ENCODE data around the gene EDN2.

EDN2 gene

GRCh38 chr1:41466146-41466545 is 18.3 kb downstream of the EDN2 start:
- no peaks in the 10 kb centered on the region for H3K9me3 ChIP-seq (ENCODE audit: insufficient read depth, low read length)
- H3K36me3 ChIP-seq (ENCODE audit: insufficient read depth, insufficient read length, low read length), result no peaks in the 10 kb centered on the region
- no peak for DNase-seq (ENCODE audit: low read depth, low spot score)
- H3K27me3 ChIP-seq (ENCODE audit: insufficient read depth, insufficient read length), result peaks cover 3% of the 10 kb centered on the region
- TF ChIP-seq ZNF274 (IDR thresholded peaks at IDR 0.05; ENCODE audit: low read depth, low read length), result no peak
- no peak for TF ChIP-seq SUZ12 (IDR thresholded peaks at IDR 0.05; ENCODE audit: extremely low read depth, insufficient read depth, insufficient read length)
- no peak for TF ChIP-seq YY1 (IDR thresholded peaks at IDR 0.05; ENCODE audit: insufficient read depth, insufficient read length)
- no peak overlapping the region for H3K4me3 ChIP-seq (ENCODE audit: insufficient read length, low read depth)
- H3K9ac ChIP-seq (ENCODE audit: insufficient read length, low read depth), result no peak overlapping the region
- no peaks in the 10 kb centered on the region for H3K4me1 ChIP-seq (ENCODE audit: insufficient read depth, insufficient read length)

DNA sequence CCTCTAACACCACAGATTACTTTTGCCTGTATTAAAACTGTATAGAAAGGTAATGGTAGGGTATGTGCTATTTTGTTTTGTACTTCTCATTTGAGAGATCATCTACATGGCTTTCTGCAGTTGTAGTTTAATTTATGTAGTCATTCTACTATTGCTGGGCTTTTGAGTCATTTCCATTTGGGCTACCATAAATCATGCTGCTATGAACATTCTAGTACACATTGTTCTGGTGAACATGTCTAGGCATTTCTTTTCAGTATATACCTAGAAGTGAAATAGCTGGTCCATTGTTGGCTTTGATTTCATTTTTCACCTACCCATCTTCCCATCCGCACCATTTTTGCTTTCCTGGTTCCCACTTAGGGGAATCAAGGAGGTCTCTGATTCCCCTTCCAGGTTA is 18.7 kb downstream of the EDN2 start:
- Histone ChIP-seq H3K9ac (ENCODE audit: insufficient read length, low read depth) (no peak overlapping the region), H3K27me3 (ENCODE audit: insufficient read depth, insufficient read length) (peaks cover 3% of the 10 kb centered on the region), H3K4me1 (ENCODE audit: insufficient read depth, insufficient read length) (no peaks in the 10 kb centered on the region), H3K4me3 (ENCODE audit: insufficient read length, low read depth) (no peak overlapping the region), H3K36me3 (ENCODE audit: insufficient read depth, insufficient read length, low read length) (no peaks in the 10 kb centered on the region), H3K9me3 (ENCODE audit: insufficient read depth, low read length) (no peaks in the 10 kb centered on the region)
- no peak for DNase-seq (ENCODE audit: low read depth, low spot score)
- TF ChIP-seq ZNF274 (IDR thresholded peaks at IDR 0.05; ENCODE audit: low read depth, low read length) (no peak), YY1 (IDR thresholded peaks at IDR 0.05; ENCODE audit: insufficient read depth, insufficient read length) (no peak), SUZ12 (IDR thresholded peaks at IDR 0.05; ENCODE audit: extremely low read depth, insufficient read depth, insufficient read length) (no peak)

DNA sequence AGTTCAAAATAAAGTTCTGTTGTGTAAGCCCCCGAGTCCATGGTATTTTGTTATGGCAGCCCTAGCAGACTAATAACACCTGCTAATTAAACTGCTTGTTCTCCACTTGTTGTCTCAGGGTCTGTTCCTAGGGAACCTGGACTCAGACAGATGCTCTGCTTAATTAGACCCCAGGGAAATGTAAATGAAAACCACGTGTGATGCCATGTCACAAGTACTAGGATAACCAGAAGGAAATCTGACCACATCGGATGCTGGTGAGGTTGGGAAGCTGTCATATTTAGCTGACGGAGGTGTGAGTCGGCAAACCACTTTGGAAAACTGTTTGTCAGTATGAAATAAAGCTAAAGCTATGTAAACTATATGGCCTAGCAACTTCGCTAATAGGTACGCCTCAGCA is 19.6 kb downstream of the EDN2 start:
- Histone ChIP-seq H3K36me3 (ENCODE audit: insufficient read depth, insufficient read length, low read length) (no peaks in the 10 kb centered on the region), H3K4me3 (ENCODE audit: insufficient read length, low read depth) (no peak overlapping the region), H3K9me3 (ENCODE audit: insufficient read depth, low read length) (no peaks in the 10 kb centered on the region), H3K4me1 (ENCODE audit: insufficient read depth, insufficient read length) (no peaks in the 10 kb centered on the region), H3K27me3 (ENCODE audit: insufficient read depth, insufficient read length) (peaks cover 3% of the 10 kb centered on the region), H3K9ac (ENCODE audit: insufficient read length, low read depth) (no peak overlapping the region)
- TF ChIP-seq YY1 (IDR thresholded peaks at IDR 0.05; ENCODE audit: insufficient read depth, insufficient read length) (no peak), ZNF274 (IDR thresholded peaks at IDR 0.05; ENCODE audit: low read depth, low read length) (no peak), SUZ12 (IDR thresholded peaks at IDR 0.05; ENCODE audit: extremely low read depth, insufficient read depth, insufficient read length) (no peak)
- no peak for DNase-seq (ENCODE audit: low read depth, low spot score)

DNA sequence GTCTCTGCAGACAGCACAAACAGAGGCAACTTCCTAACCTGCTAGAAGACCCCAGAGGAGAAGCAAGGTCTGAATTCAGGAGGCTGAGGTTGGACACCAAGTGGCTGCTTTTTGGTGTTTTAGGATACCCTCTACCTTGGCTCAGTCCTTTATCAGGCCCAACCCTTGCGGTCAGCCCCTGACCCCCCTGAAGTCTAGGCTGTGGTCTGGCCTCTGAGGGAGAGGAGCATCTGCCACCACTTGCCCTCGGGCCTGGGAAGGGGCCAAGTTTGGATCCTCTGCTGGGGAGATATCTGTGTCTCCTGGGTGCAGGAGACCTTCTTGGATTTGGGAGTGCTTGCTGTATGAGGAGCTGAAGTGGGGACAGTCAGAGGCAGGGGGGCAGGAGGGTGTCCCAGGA is 21.0 kb downstream of the EDN2 start:
- TF ChIP-seq SUZ12 (IDR thresholded peaks at IDR 0.05; ENCODE audit: extremely low read depth, insufficient read depth, insufficient read length), result no peak
- no peak for TF ChIP-seq ZNF274 (IDR thresholded peaks at IDR 0.05; ENCODE audit: low read depth, low read length)
- no peak for TF ChIP-seq YY1 (IDR thresholded peaks at IDR 0.05; ENCODE audit: insufficient read depth, insufficient read length)
- no peak overlapping the region for H3K4me3 ChIP-seq (ENCODE audit: insufficient read length, low read depth)
- H3K27me3 ChIP-seq (ENCODE audit: insufficient read depth, insufficient read length), result peaks cover 3% of the 10 kb centered on the region
- no peaks in the 10 kb centered on the region for H3K4me1 ChIP-seq (ENCODE audit: insufficient read depth, insufficient read length)
- H3K9ac ChIP-seq (ENCODE audit: insufficient read length, low read depth), result no peak overlapping the region
- no peaks in the 10 kb centered on the region for H3K9me3 ChIP-seq (ENCODE audit: insufficient read depth, low read length)
- no peaks in the 10 kb centered on the region for H3K36me3 ChIP-seq (ENCODE audit: insufficient read depth, insufficient read length, low read length)
- no peak for DNase-seq (ENCODE audit: low read depth, low spot score)

- H3K9me3 ChIP-seq (ENCODE audit: insufficient read depth, low read length), result no peaks in the 10 kb centered on the region
- no peaks in the 10 kb centered on the region for H3K4me1 ChIP-seq (ENCODE audit: insufficient read depth, insufficient read length)
- peaks cover 3% of the 10 kb centered on the region for H3K27me3 ChIP-seq (ENCODE audit: insufficient read depth, insufficient read length)
- no peak overlapping the region for H3K4me3 ChIP-seq (ENCODE audit: insufficient read length, low read depth)
- no peak overlapping the region for H3K9ac ChIP-seq (ENCODE audit: insufficient read length, low read depth)
- TF ChIP-seq YY1 (IDR thresholded peaks at IDR 0.05; ENCODE audit: insufficient read depth, insufficient read length) (no peak), ZNF274 (IDR thresholded peaks at IDR 0.05; ENCODE audit: low read depth, low read length) (no peak), SUZ12 (IDR thresholded peaks at IDR 0.05; ENCODE audit: extremely low read depth, insufficient read depth, insufficient read length) (no peak)
- DNase-seq (ENCODE audit: low read depth, low spot score), result no peak
- no peaks in the 10 kb centered on the region for H3K36me3 ChIP-seq (ENCODE audit: insufficient read depth, insufficient read length, low read length)
These were observed 21.8 kb downstream of the EDN2 start for GRCh38 chr1:41462680-41463004.

- no peak for DNase-seq (ENCODE audit: low read depth, low spot score)
- H3K4me1 ChIP-seq (ENCODE audit: insufficient read depth, insufficient read length), result no peaks in the 10 kb centered on the region
- no peaks in the 10 kb centered on the region for H3K9me3 ChIP-seq (ENCODE audit: insufficient read depth, low read length)
- no peak overlapping the region for H3K4me3 ChIP-seq (ENCODE audit: insufficient read length, low read depth)
- H3K27me3 ChIP-seq (ENCODE audit: insufficient read depth, insufficient read length), result peaks cover 3% of the 10 kb centered on the region
- H3K36me3 ChIP-seq (ENCODE audit: insufficient read depth, insufficient read length, low read length), result no peaks in the 10 kb centered on the region
- TF ChIP-seq SUZ12 (IDR thresholded peaks at IDR 0.05; ENCODE audit: extremely low read depth, insufficient read depth, insufficient read length) (no peak), ZNF274 (IDR thresholded peaks at IDR 0.05; ENCODE audit: low read depth, low read length) (no peak), YY1 (IDR thresholded peaks at IDR 0.05; ENCODE audit: insufficient read depth, insufficient read length) (no peak)
- H3K9ac ChIP-seq (ENCODE audit: insufficient read length, low read depth), result no peak overlapping the region
These were observed 22.4 kb downstream of the EDN2 start for GRCh38 chr1:41461790-41462679.

DNA sequence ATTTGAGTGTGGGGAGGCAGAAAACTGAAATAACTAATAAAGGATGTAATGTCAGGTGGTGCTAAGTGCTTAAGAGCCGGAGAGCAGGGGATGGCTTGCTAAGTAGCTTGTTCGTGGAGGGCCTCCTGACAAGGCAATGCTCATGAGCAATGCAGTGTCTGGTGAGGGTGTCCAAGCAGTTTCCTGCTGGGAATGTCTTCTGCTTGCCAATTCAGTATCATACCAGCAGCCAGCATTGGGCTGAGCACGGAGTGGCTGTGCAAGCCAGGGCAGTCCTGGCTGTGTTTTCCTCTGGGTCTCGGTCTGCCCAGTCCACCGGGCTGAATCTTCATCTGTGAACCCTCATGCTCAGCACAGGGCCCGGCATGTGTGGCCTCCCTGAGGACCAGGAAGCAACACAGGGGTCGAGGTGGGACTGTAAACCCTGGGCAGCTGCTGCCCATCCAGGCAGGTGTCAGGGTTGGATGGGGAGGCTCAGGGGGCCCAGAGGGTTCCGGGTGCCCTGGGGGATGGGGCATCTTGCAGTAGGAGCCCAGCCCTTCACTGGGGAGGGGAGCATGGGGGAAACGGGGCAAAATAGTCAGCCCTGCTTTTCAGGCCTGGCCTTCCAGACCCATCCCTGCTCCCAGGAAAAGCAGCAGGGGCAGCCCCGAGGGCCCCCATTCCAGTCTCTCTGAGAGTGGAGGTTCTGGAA is 27.5 kb downstream of the EDN2 start:
- Histone ChIP-seq H3K36me3 (ENCODE audit: insufficient read depth, insufficient read length, low read length) (no peaks in the 10 kb centered on the region), H3K9ac (ENCODE audit: insufficient read length, low read depth) (no peak overlapping the region), H3K4me1 (ENCODE audit: insufficient read depth, insufficient read length) (peaks cover 3% of the 10 kb centered on the region), H3K9me3 (ENCODE audit: insufficient read depth, low read length) (no peaks in the 10 kb centered on the region), H3K27me3 (ENCODE audit: insufficient read depth, insufficient read length) (no peaks in the 10 kb centered on the region), H3K4me3 (ENCODE audit: insufficient read length, low read depth) (no peak overlapping the region)
- no peak for DNase-seq (ENCODE audit: low read depth, low spot score)
- no peak for TF ChIP-seq ZNF274 (IDR thresholded peaks at IDR 0.05; ENCODE audit: low read depth, low read length)
- no peak for TF ChIP-seq SUZ12 (IDR thresholded peaks at IDR 0.05; ENCODE audit: extremely low read depth, insufficient read depth, insufficient read length)
- TF ChIP-seq YY1 (IDR thresholded peaks at IDR 0.05; ENCODE audit: insufficient read depth, insufficient read length), result no peak

Measured in NT2/D1 (cell line).